Measurements from ENCODE around the gene ANKRD49.

ANKRD49 gene

GRCh38 chr11:94477624-94478023 is 16.2 kb upstream of the ANKRD49 start:
- ATAC-seq (ENCODE audit: low read depth) (no peak), DNase-seq (ENCODE audit: low spot score) (no peak)
- H3K9me3 ChIP-seq (ENCODE audit: severe bottlenecking) = no peaks in the 10 kb centered on the region
- no peak overlapping the region for H3K27ac ChIP-seq (ENCODE audit: poor library complexity, severe bottlenecking)
- peaks cover 74% of the 10 kb centered on the region for H3K36me3 ChIP-seq (ENCODE audit: low read depth)
- TF ChIP-seq, protein P1, sequence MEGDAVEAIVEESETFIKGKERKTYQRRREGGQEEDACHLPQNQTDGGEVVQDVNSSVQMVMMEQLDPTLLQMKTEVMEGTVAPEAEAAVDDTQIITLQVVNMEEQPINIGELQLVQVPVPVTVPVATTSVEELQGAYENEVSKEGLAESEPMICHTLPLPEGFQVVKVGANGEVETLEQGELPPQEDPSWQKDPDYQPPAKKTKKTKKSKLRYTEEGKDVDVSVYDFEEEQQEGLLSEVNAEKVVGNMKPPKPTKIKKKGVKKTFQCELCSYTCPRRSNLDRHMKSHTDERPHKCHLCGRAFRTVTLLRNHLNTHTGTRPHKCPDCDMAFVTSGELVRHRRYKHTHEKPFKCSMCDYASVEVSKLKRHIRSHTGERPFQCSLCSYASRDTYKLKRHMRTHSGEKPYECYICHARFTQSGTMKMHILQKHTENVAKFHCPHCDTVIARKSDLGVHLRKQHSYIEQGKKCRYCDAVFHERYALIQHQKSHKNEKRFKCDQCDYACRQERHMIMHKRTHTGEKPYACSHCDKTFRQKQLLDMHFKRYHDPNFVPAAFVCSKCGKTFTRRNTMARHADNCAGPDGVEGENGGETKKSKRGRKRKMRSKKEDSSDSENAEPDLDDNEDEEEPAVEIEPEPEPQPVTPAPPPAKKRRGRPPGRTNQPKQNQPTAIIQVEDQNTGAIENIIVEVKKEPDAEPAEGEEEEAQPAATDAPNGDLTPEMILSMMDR (IDR thresholded peaks at IDR 0.05; ENCODE audit: poor library complexity, severe bottlenecking) = no peak
- H3K4me1 ChIP-seq (ENCODE audit: insufficient read depth, poor library complexity, severe bottlenecking) = no peaks in the 10 kb centered on the region
- no peaks in the 10 kb centered on the region for H3K27me3 ChIP-seq (ENCODE audit: insufficient read depth, poor library complexity, severe bottlenecking)
- H3K4me3 ChIP-seq (ENCODE audit: severe bottlenecking) = no peak overlapping the region

DNA sequence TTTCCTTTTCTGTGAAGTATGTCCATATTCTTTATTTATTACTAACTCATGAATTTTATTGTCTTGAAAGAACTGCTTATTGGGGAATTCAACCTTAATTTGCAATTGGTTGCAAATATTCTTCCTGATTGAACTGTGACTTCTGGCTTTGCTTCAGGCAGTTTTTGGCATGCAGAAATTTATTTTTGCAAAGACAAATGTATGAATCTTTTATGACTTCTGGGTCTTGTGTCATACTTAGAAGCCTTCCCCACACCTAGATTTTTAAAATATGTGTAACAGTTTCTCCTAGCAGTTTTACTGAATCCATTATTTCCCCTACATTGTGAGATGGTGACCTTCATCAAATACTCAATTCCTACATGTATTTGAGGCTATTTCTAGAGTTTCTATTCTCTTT is 12.4 kb upstream of the ANKRD49 start:
- TF ChIP-seq, protein P1 (IDR thresholded peaks at IDR 0.05; ENCODE audit: poor library complexity, severe bottlenecking) = no peak
- Histone ChIP-seq H3K27me3 (ENCODE audit: insufficient read depth, poor library complexity, severe bottlenecking) (no peaks in the 10 kb centered on the region), H3K27ac (ENCODE audit: poor library complexity, severe bottlenecking) (no peak overlapping the region), H3K9me3 (ENCODE audit: severe bottlenecking) (no peaks in the 10 kb centered on the region), H3K4me1 (ENCODE audit: insufficient read depth, poor library complexity, severe bottlenecking) (no peaks in the 10 kb centered on the region), H3K4me3 (ENCODE audit: severe bottlenecking) (no peak overlapping the region), H3K36me3 (ENCODE audit: low read depth) (peaks cover 89% of the 10 kb centered on the region)
- ATAC-seq (ENCODE audit: low read depth) (no peak), DNase-seq (ENCODE audit: low spot score) (no peak)

GRCh38 chr11:94486068-94486467 is 7.7 kb upstream of the ANKRD49 start:
- H3K4me3 ChIP-seq (ENCODE audit: severe bottlenecking) = no peak overlapping the region
- no peak overlapping the region for H3K27ac ChIP-seq (ENCODE audit: poor library complexity, severe bottlenecking)
- DNase-seq (ENCODE audit: low spot score) = no peak
- no peaks in the 10 kb centered on the region for H3K4me1 ChIP-seq (ENCODE audit: insufficient read depth, poor library complexity, severe bottlenecking)
- H3K9me3 ChIP-seq (ENCODE audit: severe bottlenecking) = no peaks in the 10 kb centered on the region
- peaks cover 97% of the 10 kb centered on the region for H3K36me3 ChIP-seq (ENCODE audit: low read depth)
- ATAC-seq (ENCODE audit: low read depth) = no peak
- TF ChIP-seq, protein P1 (IDR thresholded peaks at IDR 0.05; ENCODE audit: poor library complexity, severe bottlenecking) = no peak
- no peaks in the 10 kb centered on the region for H3K27me3 ChIP-seq (ENCODE audit: insufficient read depth, poor library complexity, severe bottlenecking)

- Histone ChIP-seq H3K36me3 (ENCODE audit: low read depth) (peaks cover 50% of the 10 kb centered on the region), H3K9me3 (ENCODE audit: severe bottlenecking) (no peaks in the 10 kb centered on the region), H3K4me3 (ENCODE audit: severe bottlenecking) (peak overlapping the region; percentile 89), H3K27me3 (ENCODE audit: insufficient read depth, poor library complexity, severe bottlenecking) (no peaks in the 10 kb centered on the region), H3K4me1 (ENCODE audit: insufficient read depth, poor library complexity, severe bottlenecking) (peaks cover 16% of the 10 kb centered on the region), H3K27ac (ENCODE audit: poor library complexity, severe bottlenecking) (peak overlapping the region; percentile 72)
- TF ChIP-seq, protein P1 (IDR thresholded peaks at IDR 0.05; ENCODE audit: poor library complexity, severe bottlenecking) = no peak
- ATAC-seq (ENCODE audit: low read depth) (peak; percentile 56), DNase-seq (ENCODE audit: low spot score) (no peak)
Observed at GRCh38 chr11:94494126-94494680, 419 bp downstream of the ANKRD49 start.

- Histone ChIP-seq H3K36me3 (ENCODE audit: low read depth) (peaks cover 29% of the 10 kb centered on the region), H3K27me3 (ENCODE audit: insufficient read depth, poor library complexity, severe bottlenecking) (no peaks in the 10 kb centered on the region), H3K4me1 (ENCODE audit: insufficient read depth, poor library complexity, severe bottlenecking) (peaks cover 4% of the 10 kb centered on the region), H3K27ac (ENCODE audit: poor library complexity, severe bottlenecking) (no peak overlapping the region), H3K9me3 (ENCODE audit: severe bottlenecking) (no peaks in the 10 kb centered on the region), H3K4me3 (ENCODE audit: severe bottlenecking) (no peak overlapping the region)
- DNase-seq (ENCODE audit: low spot score) (no peak), ATAC-seq (ENCODE audit: low read depth) (no peak)
- TF ChIP-seq, protein P1 (IDR thresholded peaks at IDR 0.05; ENCODE audit: poor library complexity, severe bottlenecking) = no peak
Observed at GRCh38 chr11:94500181-94500580, 6.4 kb downstream of the ANKRD49 start.

Data from RWPE2 (cell line).